BE2C (cell line): Measurements from ENCODE around the gene PEMT.

Source experiments
- DNase-seq: peaks from one replicate; pipeline ENCODE4 v3.0.0-alpha.2; 2020
- H3K27me3 ChIP-seq: fragments of 250-450 bp; sonication (Bioruptor Pico); 2 replicates; pipeline ENCODE4 v1.5.1; 2020; ENCODE audit warnings: mild to moderate bottlenecking
- H3K36me3 ChIP-seq: fragments of 250-450 bp; sonication (Bioruptor Pico); 2 replicates; pipeline ENCODE4 v1.5.1; 2020; ENCODE audit warnings: mild to moderate bottlenecking
- H3K4me1 ChIP-seq: fragments of 250-450 bp; sonication (Bioruptor Pico); 2 replicates; pipeline ENCODE4 v1.5.1; 2020
- H3K4me3 ChIP-seq: 2 replicates; pipeline ENCODE4 v1.5.1; 2011; ENCODE audit warnings: low read depth, low read length
- H3K9me3 ChIP-seq: fragments of 250-450 bp; sonication (Bioruptor Pico); 2 replicates; pipeline ENCODE4 v1.5.1; 2020
- TF ChIP-seq, protein P1 (sequence below): IDR thresholded peaks from 2 replicates; pipeline ENCODE4 v1.5.1; 2012; ENCODE audit warnings: mild to moderate bottlenecking, low read depth, low read length

PEMT gene

DNA sequence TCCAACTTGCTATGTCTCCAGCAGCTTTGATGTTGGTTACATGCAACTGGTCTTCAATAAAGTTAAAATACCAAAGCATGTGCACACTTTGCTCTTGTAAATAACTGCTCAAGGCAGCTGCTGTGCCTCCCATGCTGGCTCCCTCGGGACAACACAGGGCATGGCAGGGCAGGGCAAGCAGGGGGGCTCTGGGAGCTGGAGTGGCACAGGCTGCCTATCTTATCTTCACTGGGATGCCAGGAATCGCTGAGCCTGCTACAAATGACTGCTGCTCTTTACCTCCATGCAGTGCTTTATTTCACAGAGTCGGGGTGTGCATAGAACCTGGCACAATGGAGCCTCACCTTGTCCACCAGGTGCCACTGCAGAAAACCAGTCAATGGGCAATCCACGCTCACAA lies 21.8 kb downstream of the PEMT start:
- Histone ChIP-seq H3K9me3 (no peaks in the 10 kb centered on the region), H3K36me3 (no peaks in the 10 kb centered on the region), H3K4me3 (no peak overlapping the region), H3K27me3 (no peaks in the 10 kb centered on the region), H3K4me1 (0 out of 2 replicates have a peak, but pooled peaks cover 2% of the 10 kb centered on the region)
- no peak for DNase-seq
- TF ChIP-seq, protein P1, sequence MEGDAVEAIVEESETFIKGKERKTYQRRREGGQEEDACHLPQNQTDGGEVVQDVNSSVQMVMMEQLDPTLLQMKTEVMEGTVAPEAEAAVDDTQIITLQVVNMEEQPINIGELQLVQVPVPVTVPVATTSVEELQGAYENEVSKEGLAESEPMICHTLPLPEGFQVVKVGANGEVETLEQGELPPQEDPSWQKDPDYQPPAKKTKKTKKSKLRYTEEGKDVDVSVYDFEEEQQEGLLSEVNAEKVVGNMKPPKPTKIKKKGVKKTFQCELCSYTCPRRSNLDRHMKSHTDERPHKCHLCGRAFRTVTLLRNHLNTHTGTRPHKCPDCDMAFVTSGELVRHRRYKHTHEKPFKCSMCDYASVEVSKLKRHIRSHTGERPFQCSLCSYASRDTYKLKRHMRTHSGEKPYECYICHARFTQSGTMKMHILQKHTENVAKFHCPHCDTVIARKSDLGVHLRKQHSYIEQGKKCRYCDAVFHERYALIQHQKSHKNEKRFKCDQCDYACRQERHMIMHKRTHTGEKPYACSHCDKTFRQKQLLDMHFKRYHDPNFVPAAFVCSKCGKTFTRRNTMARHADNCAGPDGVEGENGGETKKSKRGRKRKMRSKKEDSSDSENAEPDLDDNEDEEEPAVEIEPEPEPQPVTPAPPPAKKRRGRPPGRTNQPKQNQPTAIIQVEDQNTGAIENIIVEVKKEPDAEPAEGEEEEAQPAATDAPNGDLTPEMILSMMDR = no peak

GRCh38 chr17:17568772-17569195 lies 22.7 kb downstream of the PEMT start:
- H3K4me1 ChIP-seq = 0 out of 2 replicates have a peak, but pooled peaks cover 2% of the 10 kb centered on the region
- no peaks in the 10 kb centered on the region for H3K9me3 ChIP-seq
- peak; percentile 75 for DNase-seq
- TF ChIP-seq, protein P1 = peak; percentile 77
- H3K4me3 ChIP-seq = no peak overlapping the region
- H3K36me3 ChIP-seq = no peaks in the 10 kb centered on the region
- no peaks in the 10 kb centered on the region for H3K27me3 ChIP-seq

- TF ChIP-seq, protein P1 = no peak
- Histone ChIP-seq H3K4me3 (no peak overlapping the region), H3K36me3 (no peaks in the 10 kb centered on the region), H3K27me3 (no peaks in the 10 kb centered on the region), H3K9me3 (no peaks in the 10 kb centered on the region), H3K4me1 (0 out of 2 replicates have a peak, but pooled peaks cover 2% of the 10 kb centered on the region)
- peak; percentile 24 for DNase-seq
These were observed 23.9 kb downstream of the PEMT start for GRCh38 chr17:17567631-17568030.

GRCh38 chr17:17566896-17567513 lies 24.5 kb downstream of the PEMT start:
- H3K4me3 ChIP-seq = no peak overlapping the region
- H3K9me3 ChIP-seq = no peaks in the 10 kb centered on the region
- H3K27me3 ChIP-seq = no peaks in the 10 kb centered on the region
- H3K4me1 ChIP-seq = 0 out of 2 replicates have a peak, but pooled peaks cover 2% of the 10 kb centered on the region
- TF ChIP-seq, protein P1 = no peak
- DNase-seq = no peak
- no peaks in the 10 kb centered on the region for H3K36me3 ChIP-seq

GRCh38 chr17:17565471-17566339 lies 25.8 kb downstream of the PEMT start:
- no peak for DNase-seq
- TF ChIP-seq, protein P1 = no peak

GRCh38 chr17:17564896-17565295 lies 26.6 kb downstream of the PEMT start:
- H3K36me3 ChIP-seq = no peaks in the 10 kb centered on the region
- 0 out of 2 replicates have a peak, but pooled peaks cover under 1% of the 10 kb centered on the region for H3K4me1 ChIP-seq
- H3K4me3 ChIP-seq = no peak overlapping the region
- no peak for DNase-seq
- TF ChIP-seq, protein P1 = no peak
- H3K27me3 ChIP-seq = no peaks in the 10 kb centered on the region
- no peaks in the 10 kb centered on the region for H3K9me3 ChIP-seq

More at GRCh38 chr17:17565471-17566339, 25.8 kb downstream of the PEMT start:
- Histone ChIP-seq H3K27me3 (no peaks in the 10 kb centered on the region), H3K4me1 (0 out of 2 replicates have a peak, but pooled peaks cover 2% of the 10 kb centered on the region), H3K36me3 (no peaks in the 10 kb centered on the region), H3K9me3 (no peaks in the 10 kb centered on the region), H3K4me3 (no peak overlapping the region)
